GM12874 (cell line): ENCODE data around the gene ENKD1.

ENCODE experiments used
- CTCF ChIP-seq: IDR thresholded peaks from 2 replicates; pipeline ENCODE4 v1.5.1; 2011; ENCODE audit warnings: low read depth, mild to moderate bottlenecking, control low read depth, low read length, moderate library complexity; ENCODE audit not compliant: insufficient read depth

ENKD1 gene

GRCh38 chr16:67666559-67667452 lies at the start of gene ENKD1, which contains the start of gene C16orf86:
ENKD1 (minus strand) TSS chr16:67666750; CDS start chr16:67666442, 308 bp downstream.
C16orf86 (plus strand) TSS chr16:67666814; CDS start chr16:67666971, 157 bp downstream.
- TF ChIP-seq CTCF, result no peak

GRCh38 chr16:67716097-67716496 lies 49.5 kb upstream of the ENKD1 start:
- TF ChIP-seq CTCF, result no peak

- no peak for TF ChIP-seq CTCF
These were observed 48.0 kb upstream of the ENKD1 start for GRCh38 chr16:67714522-67714921.

GRCh38 chr16:67713647-67714273 lies 47.2 kb upstream of the ENKD1 start:
- TF ChIP-seq CTCF, result no peak

- TF ChIP-seq CTCF, result no peak
These were observed 44.1 kb upstream of the ENKD1 start for GRCh38 chr16:67710607-67711006.

- no peak for TF ChIP-seq CTCF
These were observed 42.5 kb upstream of the ENKD1 start for GRCh38 chr16:67709050-67709449.

- no peak for TF ChIP-seq CTCF
These were observed 41.8 kb upstream of the ENKD1 start for GRCh38 chr16:67708368-67708771.
